H1 (cell line): ENCODE data around the gene CARM1. TPM values are rescaled to one million over a fixed set of nuclear protein-coding genes. Genes with fewer than 3 reads are reported as not detected.

Experiments
- CTCF ChIA-PET: fragments of 300-600 bp; sonication (Branson Sonifier 250); formaldehyde crosslinking; loops from one replicate; lab custom pipeline; 2021; ENCODE audit not compliant: partially characterized antibody; lab: Charles Lee
- POLR2A ChIA-PET: fragments of 300-600 bp; sonication (Branson Sonifier 250); formaldehyde crosslinking; loops from one replicate; lab custom pipeline; 2021; ENCODE audit warnings: inconsistent platforms; ENCODE audit not compliant: partially characterized antibody; lab: Charles Lee
- DNase-seq, 2 experiments: peaks; one replicate each; pipeline versions ENCODE4 v3.0.0 to v3.0.0-alpha.2; 2010 to 2022; ENCODE audit warnings: low spot score in 2 of 2, low read depth in 1 of 2, mixed read lengths in 1 of 2
- FAIRE-seq: peaks from 2 replicates; lab custom pipeline; 2011; peaks lifted over from hg19 to GRCh38; lab: Jason Lieb, UNC
- H2AFZ ChIP-seq: 2 replicates; pipeline ENCODE4 v1.8.1; 2012; ENCODE audit warnings: low read length, inconsistent platforms
- H2AK5ac ChIP-seq: 2 replicates; pipeline ENCODE4 v1.6.1; 2013; ENCODE audit warnings: low read depth, low read length
- H2BK120ac ChIP-seq: replicated peaks from 2 replicates; pipeline ENCODE3; 2013; ENCODE audit warnings: low read depth, low read length, inconsistent platforms
- H2BK12ac ChIP-seq: 2 replicates; pipeline ENCODE4 v1.6.1; 2013; ENCODE audit warnings: low read depth, low read length
- H2BK15ac ChIP-seq: 2 replicates; pipeline ENCODE4 v1.6.1; 2013; ENCODE audit warnings: low read length
- H2BK20ac ChIP-seq: 2 replicates; pipeline ENCODE4 v1.6.1; 2013; ENCODE audit warnings: low read length
- H2BK5ac ChIP-seq: 2 replicates; pipeline ENCODE4 v1.6.1; 2013; ENCODE audit warnings: low read depth, low read length
- H3K14ac ChIP-seq: 2 replicates; pipeline ENCODE4 v1.6.1; 2013; ENCODE audit warnings: inconsistent platforms; ENCODE audit not compliant: insufficient read length
- H3K18ac ChIP-seq: 2 replicates; pipeline ENCODE4 v1.6.1; 2013; ENCODE audit warnings: low read length; ENCODE audit errors: extremely low read depth
- H3K23ac ChIP-seq: 2 replicates; pipeline ENCODE4 v1.6.1; 2013; ENCODE audit warnings: inconsistent platforms; ENCODE audit not compliant: insufficient read length
- H3K23me2 ChIP-seq: 2 replicates; pipeline ENCODE4 v1.6.1; 2013; ENCODE audit warnings: low read depth, low read length
- H3K27ac ChIP-seq: 2 replicates; pipeline ENCODE4 v1.6.1; 2011; ENCODE audit warnings: low read depth, low read length, inconsistent platforms
- H3K27me3 ChIP-seq, 4 experiments: replicated peaks in 1 of 4; 1 replicate in 1 of 4; 2 replicates in 3 of 4; pipeline versions ENCODE4 v1.6.1 to v1.8.1; 2011 to 2013; ENCODE audit warnings: low read length in 3 of 4, mild to moderate bottlenecking in 3 of 4, inconsistent platforms in 2 of 4, mixed read lengths in 2 of 4, moderate library complexity in 1 of 4; ENCODE audit not compliant: control insufficient read depth in 3 of 4, insufficient read depth in 3 of 4; ENCODE audit errors: extremely low read depth in 1 of 4
- H3K36me3 ChIP-seq, 4 experiments: 2 replicates each; pipeline versions ENCODE4 v1.6.1 to v1.8.1; 2011 to 2013; ENCODE audit warnings: mild to moderate bottlenecking in 4 of 4, low read length in 3 of 4, moderate library complexity in 2 of 4, control low read depth in 1 of 4, inconsistent platforms in 1 of 4; ENCODE audit not compliant: insufficient read depth in 4 of 4, control insufficient read depth in 2 of 4
- H3K4ac ChIP-seq: replicated peaks from 2 replicates; pipeline ENCODE3; 2013; ENCODE audit warnings: low read length, low read depth, mixed read lengths, inconsistent platforms; ENCODE audit not compliant: insufficient read length
- H3K4me1 ChIP-seq, 4 experiments: replicated peaks in 1 of 4; 1 replicate in 1 of 4; 2 replicates in 3 of 4; pipeline versions ENCODE4 v1.6.1 to v1.8.1; 2011 to 2013; ENCODE audit warnings: low read length in 3 of 4, inconsistent platforms in 2 of 4, mixed read lengths in 1 of 4; ENCODE audit not compliant: insufficient read depth in 4 of 4, control insufficient read depth in 3 of 4
- H3K4me2 ChIP-seq, 2 experiments: 2 replicates each; pipeline versions ENCODE4 v1.6.1 to v1.8.1; 2011 to 2013; ENCODE audit warnings: low read depth in 2 of 2, low read length in 2 of 2, control low read depth in 1 of 2, inconsistent platforms in 1 of 2, mild to moderate bottlenecking in 1 of 2; ENCODE audit not compliant: insufficient read depth in 1 of 2
- H3K4me3 ChIP-seq, 4 experiments: fragments of 200-600, 300-600 bp in 1 of 4; sonication (generic), shearing (Covaris generic), sonication (Bioruptor Twin) in 1 of 4; 2 replicates each; pipeline versions ENCODE4 v1.5.1 to v1.8.1; 2011 to 2016; ENCODE audit warnings: low read length in 4 of 4, low read depth in 3 of 4, control low read depth in 2 of 4, inconsistent platforms in 2 of 4, mild to moderate bottlenecking in 2 of 4, mixed read lengths in 1 of 4, moderate library complexity in 1 of 4; ENCODE audit not compliant: insufficient read depth in 2 of 4; ENCODE audit errors: extremely low read depth in 1 of 4
- H3K56ac ChIP-seq: replicated peaks from 2 replicates; pipeline ENCODE3; 2013; ENCODE audit warnings: low read depth, mild to moderate bottlenecking, mixed read lengths, low read length, inconsistent platforms; ENCODE audit not compliant: insufficient read length
- H3K79me1 ChIP-seq: 2 replicates; pipeline ENCODE4 v1.6.1; 2013; ENCODE audit warnings: low read depth, low read length, control low read depth
- H3K79me2 ChIP-seq, 2 experiments: 2 replicates each; pipeline versions ENCODE4 v1.6.1 to v1.8.1; 2012 to 2013; ENCODE audit warnings: low read length in 2 of 2, mild to moderate bottlenecking in 2 of 2, inconsistent platforms in 1 of 2; ENCODE audit not compliant: insufficient read depth in 2 of 2, control insufficient read depth in 1 of 2
- H3K9ac ChIP-seq, 4 experiments: replicated peaks in 1 of 4; 1 replicate in 1 of 4; 2 replicates in 3 of 4; pipeline versions ENCODE4 v1.6.1 to v1.8.1; 2011 to 2013; ENCODE audit warnings: low read depth in 3 of 4, low read length in 3 of 4, control low read depth in 2 of 4, mild to moderate bottlenecking in 2 of 4, moderate library complexity in 2 of 4, inconsistent platforms in 1 of 4; ENCODE audit errors: extremely low read depth in 1 of 4
- H3K9me3 ChIP-seq, 2 experiments: 2 replicates each; pipeline versions ENCODE4 v1.6.1 to v1.8.1; 2012 to 2013; ENCODE audit warnings: mild to moderate bottlenecking in 2 of 2, moderate library complexity in 2 of 2, control low read depth in 1 of 2, inconsistent platforms in 1 of 2, low read depth in 1 of 2, low read length in 1 of 2, mixed read lengths in 1 of 2; ENCODE audit not compliant: insufficient read depth in 2 of 2
- H4K20me1 ChIP-seq, 2 experiments: replicated peaks in 1 of 2; 2 replicates each; pipeline versions ENCODE3 to v1.8.1; 2011 to 2013; ENCODE audit warnings: inconsistent platforms in 2 of 2, low read length in 2 of 2, mild to moderate bottlenecking in 1 of 2; ENCODE audit not compliant: insufficient read depth in 2 of 2, control insufficient read depth in 1 of 2
- H4K5ac ChIP-seq: 2 replicates; pipeline ENCODE4 v1.6.1; 2013; ENCODE audit warnings: low read length, low read depth, mixed read lengths, inconsistent platforms; ENCODE audit not compliant: insufficient read length
- H4K8ac ChIP-seq: 2 replicates; pipeline ENCODE4 v1.8.0; 2013; ENCODE audit warnings: mild to moderate bottlenecking, moderate library complexity, low read length, inconsistent platforms; ENCODE audit not compliant: insufficient read depth; ENCODE audit errors: extremely low read depth
- H4K91ac ChIP-seq: replicated peaks from 2 replicates; pipeline ENCODE3; 2013; ENCODE audit warnings: low read length, mixed read lengths, inconsistent platforms; ENCODE audit not compliant: insufficient read length
- EGR1 ChIP-seq: IDR thresholded peaks from 2 replicates; pipeline ENCODE4 v1.6.1; 2011; ENCODE audit warnings: low read depth, low read length, borderline replicate concordance
- HDAC2 ChIP-seq, 2 experiments: fragments of 300-600 bp in 1 of 2; sonication (generic) in 1 of 2; IDR thresholded peaks; 2 replicates each; pipeline ENCODE4 v1.6.1; 2011 to 2012; ENCODE audit warnings: low read depth in 2 of 2, low read length in 2 of 2, mild to moderate bottlenecking in 2 of 2, moderate library complexity in 2 of 2, borderline replicate concordance in 1 of 2, inconsistent platforms in 1 of 2
- SP4 ChIP-seq: IDR thresholded peaks from 2 replicates; pipeline ENCODE4 v1.6.1; 2012; ENCODE audit warnings: low read length, inconsistent platforms
- TCF12 ChIP-seq: IDR thresholded peaks from 2 replicates; pipeline ENCODE4 v1.6.1; 2011; ENCODE audit warnings: low read depth, mild to moderate bottlenecking, low read length
- WGBS, 2 experiments: shearing (Covaris generic) in 1 of 2; methylation state at CpG; one replicate each; pipeline versions ENCODE4 v1.1.6 to v1.1.7; 2013 to 2015; ENCODE audit warnings: low lambda C conversion rate in 2 of 2, mixed read lengths in 2 of 2, inconsistent platforms in 1 of 2, low coverage in 1 of 2, missing lambda C conversion rate in 1 of 2; ENCODE audit not compliant: insufficient replicate concordance in 2 of 2, insufficient coverage in 1 of 2, insufficient read length in 1 of 2; ENCODE audit errors: extremely low coverage in 1 of 2, missing lambda C conversion rate in 1 of 2; 5-methylcytosine and 5-hydroxymethylcytosine counted together
- polyA plus RNA-seq, 7 experiments: library from polyadenylated mRNA; depleted of rRNA in 3 of 7; stranded (reverse) in 5 of 7; unstranded in 2 of 7; fragments of >200 nt in 5 of 7; fragments of 200-250 nt in 2 of 7; gene quantifications; 1 replicate in 5 of 7; 2 replicates in 1 of 7; 4 replicates in 1 of 7; pipeline versions ENCODE4 v1.2.1 to v1.2.3, GENCODE V29; 2011 to 2013; ENCODE audit warnings: missing spikeins in 2 of 7, mixed read lengths in 2 of 7
- total RNA-seq: library from RNA; stranded (reverse); fragmentation: NEBNext Ultra II Directional; extraction: Animal tissue kit (Norgen Biotek cat#: 25700); gene quantifications from 2 replicates; pipeline ENCODE4 v1.2.1, GENCODE V29; 2021

The CARM1 gene
- total and polyA plus RNA-seq, 2 of the 8 experiments (the other 6 are each of a cell fraction or from before 2014, with no cell fraction given), result 134 to 164 TPM

- H3K9ac ChIP-seq, result no peak overlapping the region
- H3K56ac ChIP-seq, result no peak overlapping the region
- no peaks in the 10 kb centered on the region for H3K79me2 ChIP-seq
- no peak overlapping the region for H2BK5ac ChIP-seq
- H3K9me3 ChIP-seq, result no peaks in the 10 kb centered on the region
- H3K4me3 ChIP-seq, result no peak overlapping the region
- no peaks in the 10 kb centered on the region for H3K27me3 ChIP-seq
- DNase-seq, result no peak
- H2BK15ac ChIP-seq, result no peak overlapping the region
- WGBS, 2 experiments, result 92% methylated on average over 6 of the region's 6 CpGs; no CpG with 5 or more reads in 1 of the 2 experiments
- H3K4ac ChIP-seq, result no peak overlapping the region
- peaks cover 12 to 30% (median 23%) of the 10 kb centered on the region in 4 experiments; a peak in 6 of 8 replicates for H3K36me3 ChIP-seq
- no peak overlapping the region for H3K4me2 ChIP-seq
- no peak overlapping the region for H3K14ac ChIP-seq
- no peak overlapping the region for H2BK20ac ChIP-seq
- TF ChIP-seq HDAC2 (IDR thresholded peaks at IDR 0.05; ENCODE audit: borderline replicate concordance in 1 of 2, low read depth in 2 of 2, low read length in 2 of 2), result no peak
- TF ChIP-seq SP4, result no peak
- no peak for TF ChIP-seq EGR1
- no peak for TF ChIP-seq TCF12
- no peak overlapping the region for H4K91ac ChIP-seq
- no peak overlapping the region for H2AFZ ChIP-seq
- H2BK12ac ChIP-seq, result no peak overlapping the region
- H3K23ac ChIP-seq, result no peak overlapping the region
- H3K27ac ChIP-seq, result no peak overlapping the region
- H4K8ac ChIP-seq, result no peak overlapping the region
- H4K5ac ChIP-seq, result no peak overlapping the region
- no peak for FAIRE-seq
- no peaks in the 10 kb centered on the region for H3K23me2 ChIP-seq
- no peak overlapping the region for H2AK5ac ChIP-seq
- ChIA-PET POLR2A (no interaction called here), CTCF (interaction anchor here (0.7 to 4.8 kb wide), 6 partner anchors 15 to 58 kb away, joined by 3 to 20 read pairs (median 4); no protein-coding TSS in a partner anchor)
- H2BK120ac ChIP-seq, result no peak overlapping the region
- H3K79me1 ChIP-seq, result no peaks in the 10 kb centered on the region
- H3K18ac ChIP-seq, result no peak overlapping the region
- no peaks in the 10 kb centered on the region for H3K4me1 ChIP-seq
- peaks cover 0 to 3% of the 10 kb centered on the region in 2 experiments for H4K20me1 ChIP-seq
Measured at GRCh38 chr19:10826846-10827245, 44.5 kb upstream of the CARM1 start.
